Measurements from ENCODE around the gene TBCE.

DNA sequence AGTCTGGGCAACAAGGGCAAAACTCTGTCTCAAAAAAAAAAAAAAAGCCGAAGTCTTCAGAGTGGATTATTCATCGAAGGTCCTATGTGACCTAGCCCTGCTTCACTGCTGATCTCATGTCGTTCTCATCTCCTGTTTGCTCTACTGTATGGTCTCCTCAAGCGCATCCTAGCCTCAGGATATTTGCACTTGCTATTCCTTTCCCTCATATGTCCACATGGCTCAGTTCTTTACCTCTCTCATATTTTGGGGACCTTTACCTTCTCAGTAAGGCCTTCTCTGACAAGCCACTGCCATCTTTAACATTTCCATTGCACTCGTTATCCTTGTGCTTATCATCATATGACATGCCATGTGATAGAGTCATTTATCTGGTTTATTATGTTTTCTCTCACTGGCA lies 2.6 kb downstream of the TBCE start:
- TF ChIP-seq CTCF (IDR thresholded peaks at IDR 0.05) (no peak), ZFX (IDR thresholded peaks at IDR 0.05; ENCODE audit: borderline replicate concordance) (no peak)

Measured in 22Rv1 (cell line).